Natural killer cell (primary cell): ENCODE results near the gene RELL1. TPM values are rescaled to one million over a fixed set of nuclear protein-coding genes. Genes with fewer than 3 reads are reported as not detected.

ENCODE experiments used
- ATAC-seq, 3 donors: fragments of 150-1000 bp in 2 of 3; fragments of 200-7000 bp in 1 of 3; cut with Tn5 transposase; 1 replicate in 1 of 3; 2 replicates in 2 of 3; pipeline ENCODE4 v1.10.0; 2021; ENCODE audit warnings: mild to moderate bottlenecking in 2 of 3, moderate library complexity in 2 of 3
- DNase-seq, 2 donors: peaks; one replicate each; pipeline versions ENCODE4 v3.0.0 to v3.0.0-alpha.2; 2013 to 2021; ENCODE audit warnings: mixed read lengths in 1 of 2
- H3K27ac ChIP-seq: one replicate; pipeline ENCODE4 v1.5.1; 2013; ENCODE audit warnings: mild to moderate bottlenecking, low read length
- H3K27me3 ChIP-seq: one replicate; pipeline ENCODE4 v1.6.1; 2013; ENCODE audit warnings: low read length; ENCODE audit not compliant: control insufficient read depth, insufficient read depth
- H3K36me3 ChIP-seq: one replicate; pipeline ENCODE4 v1.6.1; 2013; ENCODE audit warnings: low read length; ENCODE audit not compliant: control insufficient read depth, insufficient read depth
- H3K4me1 ChIP-seq: one replicate; pipeline ENCODE4 v1.6.1; 2013; ENCODE audit warnings: low read length; ENCODE audit not compliant: control insufficient read depth, insufficient read depth
- H3K4me3 ChIP-seq: one replicate; pipeline ENCODE4 v1.5.1; 2013; ENCODE audit warnings: low read length
- H3K9me3 ChIP-seq: one replicate; pipeline ENCODE4 v1.6.1; 2013; ENCODE audit warnings: low read length; ENCODE audit not compliant: control insufficient read depth, insufficient read depth
- H3K27ac Mint-ChIP-seq, 2 donors: one replicate each; pipeline ENCODE4 v1.8.0; 2022; ENCODE audit warnings: mild to moderate bottlenecking in 2 of 2, mixed read lengths in 2 of 2, moderate library complexity in 1 of 2
- H3K27me3 Mint-ChIP-seq, 2 donors: one replicate each; pipeline ENCODE4 v1.8.0; 2022; ENCODE audit warnings: low read depth in 2 of 2, mixed read lengths in 2 of 2
- H3K36me3 Mint-ChIP-seq: one replicate; pipeline ENCODE4 v1.8.0; 2022; ENCODE audit warnings: mixed read lengths
- H3K4me1 Mint-ChIP-seq, 2 donors: one replicate each; pipeline ENCODE4 v1.8.0; 2022; ENCODE audit warnings: mixed read lengths in 2 of 2
- H3K4me3 Mint-ChIP-seq: one replicate; pipeline ENCODE4 v1.8.0; 2022; ENCODE audit warnings: mild to moderate bottlenecking, moderate library complexity, mixed read lengths
- H3K9me3 Mint-ChIP-seq, 2 donors: one replicate each; pipeline ENCODE4 v1.8.0; 2022; ENCODE audit warnings: mixed read lengths in 2 of 2
- whole genome bisulfite sequencing: methylation state at CpG from one replicate; pipeline ENCODE4 v1.1.7; 2013; ENCODE audit warnings: missing lambda C conversion rate; ENCODE audit not compliant: insufficient coverage; 5-methylcytosine and 5-hydroxymethylcytosine counted together
- intact Hi-C: fragments of 100-400 bp; cut with micrococcal nuclease; formaldehyde crosslinking; loops from one replicate; pipeline ENCODE4 v1.14.2; 2022
- total RNA-seq, 4 donors: library from RNA; stranded (reverse); fragments of 120-200 nt in 1 of 4; gene quantifications; one replicate each; pipeline versions ENCODE4 v1.2.3 to v1.2.4, GENCODE V29; 2013 to 2022
- TF ChIP-seq, protein P1 (sequence below): fragments of 200-600 bp; IDR thresholded peaks from one replicate; pipeline ENCODE4 v1.8.0; 2022; ENCODE audit warnings: antibody characterized with exemption

The RELL1 gene
- total RNA-seq, 3 donors from 2014 or later (not counting 1 experiment from before 2014, with no cell fraction given): 15.2 to 21.3 (median 15.2) TPM

DNA sequence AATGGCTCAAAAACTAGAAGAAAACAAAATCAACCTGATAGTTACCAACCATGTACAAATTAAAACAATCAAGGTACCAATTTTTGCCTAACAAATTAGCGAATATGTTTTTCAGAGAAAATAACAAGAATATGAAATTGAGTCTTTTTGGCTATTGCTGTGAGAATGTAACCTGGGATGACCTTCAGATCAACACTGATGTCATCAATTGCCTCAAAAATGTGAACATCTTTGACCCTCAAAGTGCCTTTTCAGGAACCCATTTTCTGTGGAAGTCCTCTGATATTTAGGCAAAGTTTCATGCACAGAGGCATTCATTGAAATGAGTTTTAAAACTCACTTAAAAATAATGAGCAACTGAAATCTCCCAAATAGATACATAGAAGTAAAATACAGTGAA is 6.1 kb downstream of the RELL1 start:
- no peaks in the 10 kb centered on the region for H3K9me3 Mint-ChIP-seq
- Histone ChIP-seq H3K4me1 (peaks cover 30% of the 10 kb centered on the region), H3K27me3 (no peaks in the 10 kb centered on the region), H3K4me3 (no peak overlapping the region), H3K36me3 (no peaks in the 10 kb centered on the region), H3K9me3 (no peaks in the 10 kb centered on the region), H3K27ac (no peak overlapping the region)
- no peaks in the 10 kb centered on the region for H3K27me3 Mint-ChIP-seq
- intact Hi-C loops: no loop called here
- H3K4me3 Mint-ChIP-seq: no peak overlapping the region
- ATAC-seq (no peak), DNase-seq (no peak)
- TF ChIP-seq, protein P1, sequence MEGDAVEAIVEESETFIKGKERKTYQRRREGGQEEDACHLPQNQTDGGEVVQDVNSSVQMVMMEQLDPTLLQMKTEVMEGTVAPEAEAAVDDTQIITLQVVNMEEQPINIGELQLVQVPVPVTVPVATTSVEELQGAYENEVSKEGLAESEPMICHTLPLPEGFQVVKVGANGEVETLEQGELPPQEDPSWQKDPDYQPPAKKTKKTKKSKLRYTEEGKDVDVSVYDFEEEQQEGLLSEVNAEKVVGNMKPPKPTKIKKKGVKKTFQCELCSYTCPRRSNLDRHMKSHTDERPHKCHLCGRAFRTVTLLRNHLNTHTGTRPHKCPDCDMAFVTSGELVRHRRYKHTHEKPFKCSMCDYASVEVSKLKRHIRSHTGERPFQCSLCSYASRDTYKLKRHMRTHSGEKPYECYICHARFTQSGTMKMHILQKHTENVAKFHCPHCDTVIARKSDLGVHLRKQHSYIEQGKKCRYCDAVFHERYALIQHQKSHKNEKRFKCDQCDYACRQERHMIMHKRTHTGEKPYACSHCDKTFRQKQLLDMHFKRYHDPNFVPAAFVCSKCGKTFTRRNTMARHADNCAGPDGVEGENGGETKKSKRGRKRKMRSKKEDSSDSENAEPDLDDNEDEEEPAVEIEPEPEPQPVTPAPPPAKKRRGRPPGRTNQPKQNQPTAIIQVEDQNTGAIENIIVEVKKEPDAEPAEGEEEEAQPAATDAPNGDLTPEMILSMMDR: no peak
- H3K27ac Mint-ChIP-seq: no peak overlapping the region
- H3K36me3 Mint-ChIP-seq: no peaks in the 10 kb centered on the region
- H3K4me1 Mint-ChIP-seq: peaks cover 45 to 54% of the 10 kb centered on the region in 2 donors
- WGBS: 100% methylated on average over 1 of the region's 1 CpG

DNA sequence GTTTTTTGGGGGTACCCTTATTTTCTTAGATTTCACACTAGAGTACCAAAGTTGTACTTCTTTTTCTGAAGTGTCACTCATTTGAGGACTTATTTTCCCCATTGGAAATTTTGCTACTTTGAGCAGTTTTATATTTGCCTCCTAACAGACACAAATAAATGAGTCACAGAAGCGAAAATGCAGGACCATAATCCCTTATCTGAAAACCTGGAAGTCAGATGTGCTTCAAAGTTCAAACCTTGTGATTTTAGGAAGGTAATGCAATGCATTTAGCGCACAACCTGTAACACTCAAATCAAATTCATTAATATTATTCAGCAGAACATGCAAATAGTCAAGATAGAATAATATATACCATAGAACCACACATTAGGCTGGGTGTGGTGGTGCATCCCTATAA is 6.9 kb downstream of the RELL1 start:
- Histone ChIP-seq H3K27ac (no peak overlapping the region), H3K4me3 (no peak overlapping the region), H3K9me3 (no peaks in the 10 kb centered on the region), H3K4me1 (peaks cover 22% of the 10 kb centered on the region), H3K36me3 (no peaks in the 10 kb centered on the region), H3K27me3 (no peaks in the 10 kb centered on the region)
- no peaks in the 10 kb centered on the region for H3K9me3 Mint-ChIP-seq
- ATAC-seq (no peak), DNase-seq (no peak)
- H3K27ac Mint-ChIP-seq: no peak overlapping the region
- intact Hi-C loops: no loop called here
- no peak overlapping the region for H3K4me3 Mint-ChIP-seq
- no peaks in the 10 kb centered on the region for H3K27me3 Mint-ChIP-seq
- H3K36me3 Mint-ChIP-seq: no peaks in the 10 kb centered on the region
- 100% methylated on average over 1 of the region's 2 CpGs for WGBS
- TF ChIP-seq, protein P1: no peak
- H3K4me1 Mint-ChIP-seq: peaks cover 39 to 49% of the 10 kb centered on the region in 2 donors

DNA sequence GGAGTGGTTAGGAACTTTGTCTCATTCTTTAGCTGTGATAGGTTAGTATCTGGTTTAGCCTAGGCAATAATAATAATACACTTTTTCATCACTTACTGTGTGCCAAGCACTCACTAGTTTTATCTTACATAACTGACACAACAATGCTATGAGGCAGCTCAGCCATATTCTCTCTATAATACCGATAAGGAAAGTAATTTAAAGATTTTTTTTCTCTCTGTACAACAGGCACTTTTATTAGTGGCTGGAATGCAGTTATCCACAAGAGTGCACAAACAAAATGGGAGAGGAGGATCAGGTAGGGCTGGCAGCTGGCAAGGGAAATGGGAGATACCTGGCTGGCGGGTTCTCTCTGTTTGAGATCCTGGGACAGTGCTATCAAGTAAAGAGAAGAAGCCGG is 7.6 kb downstream of the RELL1 start:
- H3K27ac ChIP-seq: no peak overlapping the region
- no peak overlapping the region for H3K4me3 Mint-ChIP-seq
- DNase-seq (no peak), ATAC-seq (no peak)
- H3K4me3 ChIP-seq: no peak overlapping the region
- H3K27me3 Mint-ChIP-seq: no peaks in the 10 kb centered on the region
- no peaks in the 10 kb centered on the region for H3K27me3 ChIP-seq
- TF ChIP-seq, protein P1: no peak
- H3K27ac Mint-ChIP-seq: no peak overlapping the region
- intact Hi-C loops: no loop called here
- no peaks in the 10 kb centered on the region for H3K9me3 Mint-ChIP-seq
- H3K4me1 ChIP-seq: peaks cover 17% of the 10 kb centered on the region
- no peaks in the 10 kb centered on the region for H3K36me3 Mint-ChIP-seq
- WGBS: 100% methylated on average over 2 of the region's 3 CpGs
- peaks cover 40 to 52% of the 10 kb centered on the region in 2 donors for H3K4me1 Mint-ChIP-seq
- H3K9me3 ChIP-seq: no peaks in the 10 kb centered on the region
- H3K36me3 ChIP-seq: no peaks in the 10 kb centered on the region

DNA sequence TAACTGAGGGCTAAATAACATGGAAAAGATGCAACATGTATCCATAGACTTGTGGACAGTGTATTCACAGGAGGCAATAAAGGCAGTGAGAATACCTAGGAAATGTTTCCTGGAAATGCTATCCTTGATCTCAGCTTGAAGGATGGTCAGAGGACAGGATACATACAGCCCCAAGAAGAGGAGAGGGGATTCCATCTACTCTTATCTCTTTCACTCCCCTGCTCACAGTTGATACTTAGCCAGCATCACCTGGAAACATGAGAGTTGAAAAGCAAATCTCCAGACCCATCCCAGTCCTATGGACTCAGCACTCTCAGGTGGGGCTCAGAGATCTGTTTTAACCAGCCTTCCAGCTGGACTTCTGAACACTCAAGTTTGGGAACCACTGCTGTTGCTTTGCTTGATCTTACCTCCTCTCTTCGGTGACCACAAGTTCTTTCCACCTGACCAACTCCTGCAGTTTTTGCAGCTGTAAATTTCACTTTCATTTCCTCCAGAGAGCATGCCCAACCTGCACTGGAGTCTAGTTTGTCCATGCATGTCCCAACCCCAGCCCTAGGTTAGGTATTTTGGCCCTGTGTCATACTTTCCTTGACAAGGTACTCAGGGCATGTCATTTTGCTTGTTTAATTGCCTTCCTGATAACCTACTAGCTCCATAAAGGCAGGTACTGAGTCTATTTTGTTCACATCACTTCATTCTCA is 10.4 kb downstream of the RELL1 start:
- intact Hi-C loops: no loop called here
- TF ChIP-seq, protein P1: no peak
- no peaks in the 10 kb centered on the region for H3K9me3 Mint-ChIP-seq
- 11% methylated on average over 1 of the region's 1 CpG for WGBS
- H3K27ac Mint-ChIP-seq: peak overlapping the region in 1 of 2 donors; percentile 8
- no peaks in the 10 kb centered on the region for H3K36me3 ChIP-seq
- no peak overlapping the region for H3K4me3 ChIP-seq
- no peaks in the 10 kb centered on the region for H3K27me3 ChIP-seq
- H3K36me3 Mint-ChIP-seq: no peaks in the 10 kb centered on the region
- H3K9me3 ChIP-seq: no peaks in the 10 kb centered on the region
- no peaks in the 10 kb centered on the region for H3K27me3 Mint-ChIP-seq
- no peak overlapping the region for H3K4me3 Mint-ChIP-seq
- DNase-seq: peak in 1 of 2 donors; percentile 33
- H3K4me1 ChIP-seq: peaks cover 5% of the 10 kb centered on the region
- ATAC-seq: peak; percentile 32 to 60 (median 44)
- H3K27ac ChIP-seq: peak overlapping the region; percentile 31
- peaks cover 27 to 42% of the 10 kb centered on the region in 2 donors for H3K4me1 Mint-ChIP-seq
